Measurements from ENCODE around the gene PANX3. TPM values are rescaled to one million over a fixed set of nuclear protein-coding genes. Genes with fewer than 3 reads are reported as not detected.

Gene PANX3
- total and polyA plus RNA-seq, 4 donors: not detected

DNA sequence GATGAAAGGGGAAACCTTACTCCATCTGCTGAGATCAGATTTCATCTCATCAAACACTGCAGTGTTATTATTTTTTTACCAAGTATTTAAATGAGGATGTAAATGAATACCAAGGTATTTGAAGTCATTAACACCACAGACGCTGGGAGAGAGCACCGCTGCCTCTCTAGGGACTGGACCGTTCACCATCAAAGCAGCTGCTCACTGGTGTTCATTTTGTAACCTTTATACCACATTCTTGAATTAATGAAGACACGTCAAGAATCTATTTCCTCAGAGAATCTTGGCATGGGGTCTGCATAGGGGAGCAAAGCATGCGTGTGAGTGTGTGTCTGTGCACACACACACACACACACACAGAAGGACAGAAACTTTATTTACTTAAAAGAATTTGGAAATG lies 46.7 kb downstream of the PANX3 start:
- Histone ChIP-seq H3K9me3 (ENCODE audit: control insufficient read depth in 4 of 4, low read length in 3 of 4) (no peaks in the 10 kb centered on the region), H3K9ac (ENCODE audit: low read depth in 1 of 2, low read length in 2 of 2) (no peak overlapping the region), H3K36me3 (ENCODE audit: control insufficient read depth in 4 of 4, insufficient read depth in 3 of 4, low read depth in 1 of 4, low read length in 3 of 4) (peaks cover 2 to 9% (median 4%) of the 10 kb centered on the region in 4 donors), H3K4me3 (ENCODE audit: low read depth in 1 of 3, low read length in 3 of 3) (no peak overlapping the region), H3K27ac (ENCODE audit: low read depth in 1 of 2, low read length in 2 of 2) (no peak overlapping the region), H3K27me3 (ENCODE audit: control insufficient read depth in 4 of 4, insufficient read depth in 4 of 4, low read length in 3 of 4) (no peaks in the 10 kb centered on the region), H3K4me1 (ENCODE audit: control insufficient read depth in 4 of 4, insufficient read depth in 4 of 4, low read length in 3 of 4) (no peaks in the 10 kb centered on the region)
- DNase-seq (ENCODE audit: low spot score): no peak
- 91% methylated on average over 5 of the region's 5 CpGs for WGBS
- no peak for TF ChIP-seq YY1 (IDR thresholded peaks at IDR 0.05)
- TF ChIP-seq, protein P1, sequence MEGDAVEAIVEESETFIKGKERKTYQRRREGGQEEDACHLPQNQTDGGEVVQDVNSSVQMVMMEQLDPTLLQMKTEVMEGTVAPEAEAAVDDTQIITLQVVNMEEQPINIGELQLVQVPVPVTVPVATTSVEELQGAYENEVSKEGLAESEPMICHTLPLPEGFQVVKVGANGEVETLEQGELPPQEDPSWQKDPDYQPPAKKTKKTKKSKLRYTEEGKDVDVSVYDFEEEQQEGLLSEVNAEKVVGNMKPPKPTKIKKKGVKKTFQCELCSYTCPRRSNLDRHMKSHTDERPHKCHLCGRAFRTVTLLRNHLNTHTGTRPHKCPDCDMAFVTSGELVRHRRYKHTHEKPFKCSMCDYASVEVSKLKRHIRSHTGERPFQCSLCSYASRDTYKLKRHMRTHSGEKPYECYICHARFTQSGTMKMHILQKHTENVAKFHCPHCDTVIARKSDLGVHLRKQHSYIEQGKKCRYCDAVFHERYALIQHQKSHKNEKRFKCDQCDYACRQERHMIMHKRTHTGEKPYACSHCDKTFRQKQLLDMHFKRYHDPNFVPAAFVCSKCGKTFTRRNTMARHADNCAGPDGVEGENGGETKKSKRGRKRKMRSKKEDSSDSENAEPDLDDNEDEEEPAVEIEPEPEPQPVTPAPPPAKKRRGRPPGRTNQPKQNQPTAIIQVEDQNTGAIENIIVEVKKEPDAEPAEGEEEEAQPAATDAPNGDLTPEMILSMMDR (IDR thresholded peaks at IDR 0.05; ENCODE audit: low read depth, low read length, missing input control): no peak
- TF ChIP-seq FOXA1 (IDR thresholded peaks at IDR 0.05): no peak
- TF ChIP-seq TAF1 (conservative IDR thresholded peaks at IDR 0.05): no peak
- TF ChIP-seq, protein P2, sequence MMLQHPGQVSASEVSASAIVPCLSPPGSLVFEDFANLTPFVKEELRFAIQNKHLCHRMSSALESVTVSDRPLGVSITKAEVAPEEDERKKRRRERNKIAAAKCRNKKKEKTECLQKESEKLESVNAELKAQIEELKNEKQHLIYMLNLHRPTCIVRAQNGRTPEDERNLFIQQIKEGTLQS (IDR thresholded peaks at IDR 0.05): no peak
- TF ChIP-seq, protein P3, sequence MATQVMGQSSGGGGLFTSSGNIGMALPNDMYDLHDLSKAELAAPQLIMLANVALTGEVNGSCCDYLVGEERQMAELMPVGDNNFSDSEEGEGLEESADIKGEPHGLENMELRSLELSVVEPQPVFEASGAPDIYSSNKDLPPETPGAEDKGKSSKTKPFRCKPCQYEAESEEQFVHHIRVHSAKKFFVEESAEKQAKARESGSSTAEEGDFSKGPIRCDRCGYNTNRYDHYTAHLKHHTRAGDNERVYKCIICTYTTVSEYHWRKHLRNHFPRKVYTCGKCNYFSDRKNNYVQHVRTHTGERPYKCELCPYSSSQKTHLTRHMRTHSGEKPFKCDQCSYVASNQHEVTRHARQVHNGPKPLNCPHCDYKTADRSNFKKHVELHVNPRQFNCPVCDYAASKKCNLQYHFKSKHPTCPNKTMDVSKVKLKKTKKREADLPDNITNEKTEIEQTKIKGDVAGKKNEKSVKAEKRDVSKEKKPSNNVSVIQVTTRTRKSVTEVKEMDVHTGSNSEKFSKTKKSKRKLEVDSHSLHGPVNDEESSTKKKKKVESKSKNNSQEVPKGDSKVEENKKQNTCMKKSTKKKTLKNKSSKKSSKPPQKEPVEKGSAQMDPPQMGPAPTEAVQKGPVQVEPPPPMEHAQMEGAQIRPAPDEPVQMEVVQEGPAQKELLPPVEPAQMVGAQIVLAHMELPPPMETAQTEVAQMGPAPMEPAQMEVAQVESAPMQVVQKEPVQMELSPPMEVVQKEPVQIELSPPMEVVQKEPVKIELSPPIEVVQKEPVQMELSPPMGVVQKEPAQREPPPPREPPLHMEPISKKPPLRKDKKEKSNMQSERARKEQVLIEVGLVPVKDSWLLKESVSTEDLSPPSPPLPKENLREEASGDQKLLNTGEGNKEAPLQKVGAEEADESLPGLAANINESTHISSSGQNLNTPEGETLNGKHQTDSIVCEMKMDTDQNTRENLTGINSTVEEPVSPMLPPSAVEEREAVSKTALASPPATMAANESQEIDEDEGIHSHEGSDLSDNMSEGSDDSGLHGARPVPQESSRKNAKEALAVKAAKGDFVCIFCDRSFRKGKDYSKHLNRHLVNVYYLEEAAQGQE (IDR thresholded peaks at IDR 0.05): no peak

DNA sequence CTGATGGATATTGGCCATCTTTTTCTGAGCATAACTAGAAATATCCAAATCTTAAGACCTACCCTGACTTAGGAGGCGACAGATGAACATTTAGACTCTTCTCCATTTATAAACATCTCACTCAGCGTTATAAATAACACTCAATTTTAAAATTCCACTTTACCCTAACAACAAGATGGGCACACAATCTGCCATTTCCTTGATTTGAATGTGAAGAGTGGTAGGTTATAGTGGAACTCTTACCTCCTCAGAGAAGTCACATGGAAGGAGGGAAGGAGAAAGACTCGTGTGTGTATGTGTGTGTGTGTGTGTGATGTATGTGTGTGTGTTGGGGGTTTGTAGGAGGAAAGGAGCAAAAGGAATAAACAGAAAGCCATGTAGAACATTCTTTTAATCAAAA lies 47.3 kb downstream of the PANX3 start:
- no peaks in the 10 kb centered on the region for H3K27me3 ChIP-seq (ENCODE audit: control insufficient read depth in 4 of 4, insufficient read depth in 4 of 4, low read length in 3 of 4)
- no peak overlapping the region for H3K4me3 ChIP-seq (ENCODE audit: low read depth in 1 of 3, low read length in 3 of 3)
- no peaks in the 10 kb centered on the region for H3K4me1 ChIP-seq (ENCODE audit: control insufficient read depth in 4 of 4, insufficient read depth in 4 of 4, low read length in 3 of 4)
- TF ChIP-seq GABPA (IDR thresholded peaks at IDR 0.05 in 1 of 2, conservative IDR thresholded peaks at IDR 0.05 in 1 of 2): no peak
- TF ChIP-seq, protein P1 (IDR thresholded peaks at IDR 0.05; ENCODE audit: low read depth, low read length, missing input control): no peak
- no peak for TF ChIP-seq FOXA1 (IDR thresholded peaks at IDR 0.05)
- TF ChIP-seq, protein P4, sequence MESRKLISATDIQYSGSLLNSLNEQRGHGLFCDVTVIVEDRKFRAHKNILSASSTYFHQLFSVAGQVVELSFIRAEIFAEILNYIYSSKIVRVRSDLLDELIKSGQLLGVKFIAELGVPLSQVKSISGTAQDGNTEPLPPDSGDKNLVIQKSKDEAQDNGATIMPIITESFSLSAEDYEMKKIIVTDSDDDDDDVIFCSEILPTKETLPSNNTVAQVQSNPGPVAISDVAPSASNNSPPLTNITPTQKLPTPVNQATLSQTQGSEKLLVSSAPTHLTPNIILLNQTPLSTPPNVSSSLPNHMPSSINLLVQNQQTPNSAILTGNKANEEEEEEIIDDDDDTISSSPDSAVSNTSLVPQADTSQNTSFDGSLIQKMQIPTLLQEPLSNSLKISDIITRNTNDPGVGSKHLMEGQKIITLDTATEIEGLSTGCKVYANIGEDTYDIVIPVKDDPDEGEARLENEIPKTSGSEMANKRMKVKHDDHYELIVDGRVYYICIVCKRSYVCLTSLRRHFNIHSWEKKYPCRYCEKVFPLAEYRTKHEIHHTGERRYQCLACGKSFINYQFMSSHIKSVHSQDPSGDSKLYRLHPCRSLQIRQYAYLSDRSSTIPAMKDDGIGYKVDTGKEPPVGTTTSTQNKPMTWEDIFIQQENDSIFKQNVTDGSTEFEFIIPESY (IDR thresholded peaks at IDR 0.05): no peak
- no peak for TF ChIP-seq FOXA2 (IDR thresholded peaks at IDR 0.05)
- TF ChIP-seq, protein P5, sequence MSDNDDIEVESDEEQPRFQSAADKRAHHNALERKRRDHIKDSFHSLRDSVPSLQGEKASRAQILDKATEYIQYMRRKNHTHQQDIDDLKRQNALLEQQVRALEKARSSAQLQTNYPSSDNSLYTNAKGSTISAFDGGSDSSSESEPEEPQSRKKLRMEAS (IDR thresholded peaks at IDR 0.05): no peak
- no peak for TF ChIP-seq EGR1 (IDR thresholded peaks at IDR 0.05; ENCODE audit: low read depth in 2 of 2)
- TF ChIP-seq RXRA (IDR thresholded peaks at IDR 0.05): no peak
- no peak overlapping the region for H3K9ac ChIP-seq (ENCODE audit: low read depth in 1 of 2, low read length in 2 of 2)
- peaks cover 2 to 6% (median 2%) of the 10 kb centered on the region in 4 donors for H3K36me3 ChIP-seq (ENCODE audit: control insufficient read depth in 4 of 4, insufficient read depth in 3 of 4, low read depth in 1 of 4, low read length in 3 of 4)
- no peaks in the 10 kb centered on the region for H3K9me3 ChIP-seq (ENCODE audit: control insufficient read depth in 4 of 4, low read length in 3 of 4)
- DNase-seq (ENCODE audit: low spot score): no peak
- WGBS: 92% methylated on average over 3 of the region's 3 CpGs
- H3K27ac ChIP-seq (ENCODE audit: low read depth in 1 of 2, low read length in 2 of 2): no peak overlapping the region

Data from liver (tissue), 9 donors.